Measurements from ENCODE around the gene TRIO. TPM values are rescaled to one million over a fixed set of nuclear protein-coding genes. Genes with fewer than 3 reads are reported as not detected.

Gene TRIO
- total and polyA plus RNA-seq, 4 donors: 23.8 to 243 (median 110) TPM

DNA sequence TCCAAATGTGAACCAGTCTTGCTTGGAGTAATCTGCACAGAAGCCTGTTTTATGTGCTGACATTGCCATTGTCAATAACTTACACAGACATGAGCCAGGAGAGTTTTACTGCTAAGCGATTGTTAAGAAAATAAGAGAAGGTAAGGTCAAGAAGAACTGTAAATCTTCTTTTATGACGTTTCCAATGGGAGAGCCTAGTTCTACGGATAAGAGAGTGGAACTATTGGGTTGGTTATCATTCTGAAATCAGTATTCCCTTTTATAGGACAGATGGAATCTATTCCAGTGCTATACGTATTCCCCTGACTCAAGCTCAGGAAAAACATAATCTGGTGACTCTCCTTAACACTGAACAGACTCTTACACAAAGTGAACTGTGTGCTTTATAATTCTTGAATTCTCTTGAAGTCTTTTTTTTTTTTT lies 300.5 kb downstream of the TRIO start:
- Histone ChIP-seq H3K27me3 (ENCODE audit: control insufficient read depth in 3 of 3, insufficient read depth in 3 of 3, low read length in 2 of 3) (no peaks in the 10 kb centered on the region), H3K27ac (ENCODE audit: low read depth in 1 of 2, low read length in 1 of 2) (no peak overlapping the region), H3K4me1 (ENCODE audit: control insufficient read depth in 5 of 5, insufficient read depth in 5 of 5, low read length in 5 of 5) (peaks cover under 1 to 47% (median 12%) of the 10 kb centered on the region in 5 donors), H3K9me3 (ENCODE audit: control insufficient read depth in 4 of 4, insufficient read depth in 3 of 4, low read length in 3 of 4) (no peaks in the 10 kb centered on the region), H3K9ac (ENCODE audit: insufficient read depth in 1 of 2, low read length in 2 of 2) (no peak overlapping the region), H3K4me3 (no peak overlapping the region), H3K36me3 (ENCODE audit: control insufficient read depth in 4 of 4, insufficient read depth in 4 of 4, low read length in 4 of 4) (peaks cover 0 to 15% (median 0%) of the 10 kb centered on the region in 4 donors)
- TF ChIP-seq, protein P1, sequence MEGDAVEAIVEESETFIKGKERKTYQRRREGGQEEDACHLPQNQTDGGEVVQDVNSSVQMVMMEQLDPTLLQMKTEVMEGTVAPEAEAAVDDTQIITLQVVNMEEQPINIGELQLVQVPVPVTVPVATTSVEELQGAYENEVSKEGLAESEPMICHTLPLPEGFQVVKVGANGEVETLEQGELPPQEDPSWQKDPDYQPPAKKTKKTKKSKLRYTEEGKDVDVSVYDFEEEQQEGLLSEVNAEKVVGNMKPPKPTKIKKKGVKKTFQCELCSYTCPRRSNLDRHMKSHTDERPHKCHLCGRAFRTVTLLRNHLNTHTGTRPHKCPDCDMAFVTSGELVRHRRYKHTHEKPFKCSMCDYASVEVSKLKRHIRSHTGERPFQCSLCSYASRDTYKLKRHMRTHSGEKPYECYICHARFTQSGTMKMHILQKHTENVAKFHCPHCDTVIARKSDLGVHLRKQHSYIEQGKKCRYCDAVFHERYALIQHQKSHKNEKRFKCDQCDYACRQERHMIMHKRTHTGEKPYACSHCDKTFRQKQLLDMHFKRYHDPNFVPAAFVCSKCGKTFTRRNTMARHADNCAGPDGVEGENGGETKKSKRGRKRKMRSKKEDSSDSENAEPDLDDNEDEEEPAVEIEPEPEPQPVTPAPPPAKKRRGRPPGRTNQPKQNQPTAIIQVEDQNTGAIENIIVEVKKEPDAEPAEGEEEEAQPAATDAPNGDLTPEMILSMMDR (IDR thresholded peaks at IDR 0.05; ENCODE audit: control extremely low read depth, extremely low read depth): no peak
- ATAC-seq (ENCODE audit: insufficient read depth, low FRiP score): no peak
- 87 to 94% methylated on average over 4 of the region's 4 CpGs for WGBS, 2 donors
- no peak for DNase-seq

DNA sequence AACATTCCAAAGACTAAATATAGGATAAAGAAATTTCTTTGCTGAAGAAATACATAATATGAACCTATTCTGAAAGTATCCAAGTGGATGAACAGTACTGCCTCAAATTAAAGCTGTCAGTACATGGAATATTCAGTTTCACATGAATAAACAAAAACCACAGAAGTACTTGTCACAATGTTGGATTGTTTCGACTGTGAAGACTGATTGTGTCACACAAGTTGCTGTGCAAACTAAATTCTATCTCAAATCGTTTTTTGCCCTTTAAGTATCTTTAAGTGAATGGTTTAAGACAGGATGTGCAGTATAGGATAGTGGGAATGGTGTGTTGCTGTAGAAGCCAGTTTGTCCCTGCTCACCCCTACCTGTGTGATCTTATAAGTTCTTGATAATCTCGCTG lies 301.0 kb downstream of the TRIO start:
- DNase-seq: no peak
- Histone ChIP-seq H3K9ac (ENCODE audit: insufficient read depth in 1 of 2, low read length in 2 of 2) (no peak overlapping the region), H3K4me3 (no peak overlapping the region), H3K27ac (ENCODE audit: low read depth in 1 of 2, low read length in 1 of 2) (no peak overlapping the region), H3K27me3 (ENCODE audit: control insufficient read depth in 3 of 3, insufficient read depth in 3 of 3, low read length in 2 of 3) (no peaks in the 10 kb centered on the region), H3K36me3 (ENCODE audit: control insufficient read depth in 4 of 4, insufficient read depth in 4 of 4, low read length in 4 of 4) (peaks cover 0 to 14% (median 0%) of the 10 kb centered on the region in 4 donors), H3K9me3 (ENCODE audit: control insufficient read depth in 4 of 4, insufficient read depth in 3 of 4, low read length in 3 of 4) (no peaks in the 10 kb centered on the region), H3K4me1 (ENCODE audit: control insufficient read depth in 5 of 5, insufficient read depth in 5 of 5, low read length in 5 of 5) (peaks cover 5 to 51% (median 12%) of the 10 kb centered on the region in 5 donors)
- no peak for ATAC-seq (ENCODE audit: insufficient read depth, low FRiP score)
- TF ChIP-seq, protein P1 (IDR thresholded peaks at IDR 0.05; ENCODE audit: control extremely low read depth, extremely low read depth): no peak
- 62 to 63% methylated on average over 3 of the region's 3 CpGs for WGBS, 2 donors

DNA sequence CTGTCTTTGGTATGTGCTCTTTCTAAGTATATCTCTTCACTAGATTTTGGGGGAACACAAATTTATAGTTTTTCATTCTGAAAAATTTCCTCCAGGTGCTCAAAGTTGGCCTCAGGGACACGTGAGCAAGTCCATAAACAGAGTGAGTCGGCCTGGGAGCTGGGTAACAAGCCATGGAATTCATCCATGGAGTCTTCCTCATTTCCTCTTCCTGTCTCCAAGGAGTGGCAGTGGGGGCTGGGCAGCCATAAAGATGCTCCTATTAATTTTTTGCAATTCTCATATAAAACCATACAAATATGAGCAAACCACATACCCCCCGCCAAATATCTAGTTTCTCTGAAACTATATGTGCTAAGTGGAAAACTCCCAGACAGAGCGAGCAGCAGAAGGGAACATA lies 301.9 kb downstream of the TRIO start:
- DNase-seq: no peak
- H3K27me3 ChIP-seq (ENCODE audit: control insufficient read depth in 3 of 3, insufficient read depth in 3 of 3, low read length in 2 of 3): no peaks in the 10 kb centered on the region
- WGBS, 2 donors: 75 to 85% methylated on average over 4 of the region's 4 CpGs
- TF ChIP-seq, protein P1 (IDR thresholded peaks at IDR 0.05; ENCODE audit: control extremely low read depth, extremely low read depth): no peak
- no peak for ATAC-seq (ENCODE audit: insufficient read depth, low FRiP score)
- H3K9ac ChIP-seq (ENCODE audit: insufficient read depth in 1 of 2, low read length in 2 of 2): no peak overlapping the region
- peaks cover 5 to 47% (median 12%) of the 10 kb centered on the region in 5 donors for H3K4me1 ChIP-seq (ENCODE audit: control insufficient read depth in 5 of 5, insufficient read depth in 5 of 5, low read length in 5 of 5)
- peaks cover 0 to 14% (median 0%) of the 10 kb centered on the region in 4 donors for H3K36me3 ChIP-seq (ENCODE audit: control insufficient read depth in 4 of 4, insufficient read depth in 4 of 4, low read length in 4 of 4)
- H3K27ac ChIP-seq (ENCODE audit: low read depth in 1 of 2, low read length in 1 of 2): no peak overlapping the region
- H3K9me3 ChIP-seq (ENCODE audit: control insufficient read depth in 4 of 4, insufficient read depth in 3 of 4, low read length in 3 of 4): no peaks in the 10 kb centered on the region
- H3K4me3 ChIP-seq: no peak overlapping the region

Measured in lung (tissue), 12 donors.